Gastrocnemius medialis (tissue), 4 donors: ENCODE results near the gene UCK2.

ENCODE experiments used
- POLR2A ChIP-seq, 2 donors: fragments of 450-650 bp; IDR thresholded peaks; one replicate each; pipeline ENCODE4 v1.6.1; 2017; ENCODE audit warnings: antibody characterized with exemption in 2 of 2, mild to moderate bottlenecking in 2 of 2, moderate library complexity in 2 of 2
- TF ChIP-seq, protein P1 (sequence below), 5 experiments: fragments of 450-650 bp in 3 of 5; fragments of 200-600 bp in 2 of 5; sonication (generic) in 2 of 5; IDR thresholded peaks in 4 of 5; conservative IDR thresholded peaks in 1 of 5; 1 replicate in 4 of 5; 2 replicates in 1 of 5; pipeline ENCODE4 v1.5.1; 2016 to 2019; ENCODE audit warnings: antibody characterized with exemption in 5 of 5, mild to moderate bottlenecking in 3 of 5, moderate library complexity in 3 of 5

DNA sequence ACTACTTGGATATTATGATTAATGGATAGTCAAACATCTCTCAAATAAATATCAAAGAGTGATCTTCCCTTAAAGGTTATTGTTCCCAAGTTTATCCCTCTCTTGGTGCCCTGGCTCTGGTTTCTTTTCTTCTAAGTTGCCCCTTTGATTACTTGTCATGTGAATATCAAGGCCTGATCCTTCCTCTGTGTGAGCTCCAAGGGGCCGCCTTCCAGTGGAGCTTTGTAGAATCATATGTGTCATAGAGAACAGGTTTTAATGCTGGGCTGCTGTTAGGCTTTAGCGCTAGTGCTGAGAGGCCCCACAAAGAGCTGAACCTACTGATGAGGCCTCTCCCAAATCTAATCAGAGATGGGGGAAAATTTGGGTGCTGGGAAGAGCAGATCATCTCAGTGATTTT is 25.5 kb downstream of the UCK2 start:
- TF ChIP-seq POLR2A (IDR thresholded peaks at IDR 0.05), result no peak
- TF ChIP-seq, protein P1, sequence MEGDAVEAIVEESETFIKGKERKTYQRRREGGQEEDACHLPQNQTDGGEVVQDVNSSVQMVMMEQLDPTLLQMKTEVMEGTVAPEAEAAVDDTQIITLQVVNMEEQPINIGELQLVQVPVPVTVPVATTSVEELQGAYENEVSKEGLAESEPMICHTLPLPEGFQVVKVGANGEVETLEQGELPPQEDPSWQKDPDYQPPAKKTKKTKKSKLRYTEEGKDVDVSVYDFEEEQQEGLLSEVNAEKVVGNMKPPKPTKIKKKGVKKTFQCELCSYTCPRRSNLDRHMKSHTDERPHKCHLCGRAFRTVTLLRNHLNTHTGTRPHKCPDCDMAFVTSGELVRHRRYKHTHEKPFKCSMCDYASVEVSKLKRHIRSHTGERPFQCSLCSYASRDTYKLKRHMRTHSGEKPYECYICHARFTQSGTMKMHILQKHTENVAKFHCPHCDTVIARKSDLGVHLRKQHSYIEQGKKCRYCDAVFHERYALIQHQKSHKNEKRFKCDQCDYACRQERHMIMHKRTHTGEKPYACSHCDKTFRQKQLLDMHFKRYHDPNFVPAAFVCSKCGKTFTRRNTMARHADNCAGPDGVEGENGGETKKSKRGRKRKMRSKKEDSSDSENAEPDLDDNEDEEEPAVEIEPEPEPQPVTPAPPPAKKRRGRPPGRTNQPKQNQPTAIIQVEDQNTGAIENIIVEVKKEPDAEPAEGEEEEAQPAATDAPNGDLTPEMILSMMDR (IDR thresholded peaks at IDR 0.05 in 4 of 5, conservative IDR thresholded peaks at IDR 0.05 in 1 of 5), result no peak
